Ramos (cell line): ENCODE data around the gene LOXL4.
"Not testable (repeated sequence)": the region's sequence is repeated elsewhere in the genome, so short reads cannot be mapped to it uniquely, and the experiment has no call there.

Experiments used
- in situ Hi-C: fragments of 300-500 bp; cut with MboI; formaldehyde crosslinking; loops from one replicate; pipeline ENCODE4 v1.14.3; 2022; ENCODE audit warnings: low sequenced_read_pairs; ENCODE audit not compliant: unreplicated experiment

The LOXL4 gene

DNA sequence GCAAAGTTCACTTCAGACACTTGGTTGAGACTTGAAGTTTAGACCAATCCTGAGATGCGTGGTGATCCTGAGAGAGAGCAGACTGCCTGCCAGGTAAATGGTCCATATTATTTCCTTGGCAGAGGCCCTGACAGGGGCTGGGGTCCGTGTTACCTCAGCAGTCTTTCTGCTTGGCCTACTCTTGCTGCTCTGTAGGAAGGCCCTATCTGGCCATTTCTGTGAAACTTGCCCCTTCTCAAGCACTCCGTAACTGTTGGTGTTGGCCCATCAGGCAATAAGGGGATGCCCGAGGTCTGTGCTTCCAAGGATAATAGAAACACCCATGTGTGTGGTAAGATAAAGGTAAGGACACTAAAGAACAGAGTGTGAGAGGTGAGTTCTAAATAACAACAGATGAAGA lies 20.0 kb downstream of the LOXL4 start:
- in situ Hi-C loops = no loop called here

DNA sequence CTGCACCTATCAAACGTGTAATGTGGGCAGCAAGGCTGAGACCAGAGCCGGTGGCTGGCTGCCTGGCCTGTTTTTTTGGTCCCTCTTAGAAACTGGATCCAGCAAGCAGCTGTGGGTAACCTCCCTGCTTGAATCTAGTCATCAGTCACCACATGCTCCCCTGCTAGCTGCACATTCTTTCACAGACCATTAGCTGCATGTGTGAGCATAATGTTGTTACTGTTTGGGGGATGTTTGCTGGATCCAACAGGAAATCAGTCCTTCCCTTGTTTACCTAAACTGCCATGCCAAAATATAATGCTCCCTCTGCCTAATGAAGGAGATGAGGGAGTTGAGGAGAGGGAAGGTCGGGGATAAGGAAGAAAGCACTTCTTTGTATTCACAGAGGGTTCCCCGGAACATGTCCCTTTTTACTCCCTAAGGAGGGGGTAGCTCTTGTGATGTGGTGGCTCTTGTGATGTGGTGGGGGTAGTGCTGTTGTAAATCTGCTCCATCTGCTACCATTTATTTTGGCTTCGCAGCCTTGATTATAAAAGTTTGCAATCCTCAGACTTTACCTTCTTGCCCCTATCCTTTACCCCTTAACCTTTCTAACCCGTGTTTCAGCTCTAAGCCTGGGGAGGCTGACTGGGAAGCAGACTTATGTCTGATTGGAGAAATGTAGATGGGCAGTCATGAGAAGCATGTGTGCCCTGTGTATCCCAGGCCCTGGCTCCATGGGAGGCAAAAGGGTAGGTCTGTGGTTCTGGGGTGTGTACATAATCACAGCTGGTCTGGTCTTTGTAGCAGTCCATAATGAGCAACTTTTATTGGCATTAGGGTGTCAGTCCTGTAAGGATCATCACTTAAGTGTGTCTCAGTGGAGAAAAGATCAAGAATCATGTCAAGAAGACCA lies 20.8 kb downstream of the LOXL4 start:
- in situ Hi-C loops = no loop called here

- in situ Hi-C loops = no loop called here
Measured at GRCh38 chr10:98244586-98244985, 23.4 kb downstream of the LOXL4 start.

DNA sequence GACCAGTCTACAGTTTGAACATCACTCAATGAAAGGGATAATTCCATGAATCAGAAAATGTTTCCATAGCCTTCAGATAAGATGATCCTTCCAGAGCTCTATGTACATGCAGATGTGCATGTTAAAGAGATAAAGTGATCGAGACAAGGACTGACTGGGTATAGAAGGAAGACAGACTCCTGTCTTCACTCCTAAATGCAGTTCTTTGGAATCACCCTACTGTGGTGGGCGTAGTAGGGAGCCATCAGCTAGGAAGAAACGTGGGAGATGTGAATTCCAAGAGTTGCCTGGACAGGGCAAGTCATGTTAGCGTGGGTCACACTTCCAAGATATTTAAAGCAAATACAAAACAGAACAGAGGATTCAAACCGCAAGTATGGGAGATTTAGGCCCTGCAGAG lies 23.9 kb downstream of the LOXL4 start:
- in situ Hi-C loops = no loop called here

DNA sequence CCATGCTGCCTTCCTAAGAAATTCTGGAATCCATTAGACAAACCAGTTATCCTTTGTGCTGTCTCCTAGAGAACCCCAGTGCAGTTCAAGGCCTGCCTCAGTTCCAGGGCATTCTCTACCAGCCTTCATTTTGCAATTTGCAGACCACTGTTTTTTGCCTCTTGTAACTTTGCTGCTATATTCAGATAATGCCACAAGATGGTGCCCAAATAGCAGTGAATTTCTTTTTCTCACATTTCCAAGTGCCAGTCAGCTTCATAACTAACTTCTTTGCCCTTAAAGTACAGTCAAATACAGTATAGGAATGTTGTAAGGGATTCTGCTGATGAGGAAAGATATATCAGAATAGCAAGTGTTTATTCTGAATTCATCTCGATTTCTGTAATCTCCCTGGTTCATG lies 25.2 kb downstream of the LOXL4 start:
- in situ Hi-C loops = no loop called here

DNA sequence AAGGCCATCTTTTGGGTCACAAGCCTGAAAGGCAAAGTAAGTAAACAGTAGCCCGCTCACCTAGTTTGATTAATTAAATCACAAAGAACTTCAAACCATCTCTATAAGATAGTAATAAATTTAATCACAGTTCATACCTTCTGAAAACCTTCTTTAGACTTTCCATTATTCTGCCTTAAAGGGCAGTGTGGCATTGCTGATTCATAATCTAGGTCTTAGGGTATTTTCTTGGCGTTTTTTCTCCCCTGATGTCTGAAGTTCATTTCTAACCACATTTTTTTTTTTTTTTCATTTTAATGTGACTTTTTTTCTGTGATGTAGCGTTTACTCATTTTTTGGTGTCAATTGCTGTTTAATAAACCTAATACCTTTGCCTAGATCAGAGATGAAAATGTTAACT lies 27.5 kb downstream of the LOXL4 start:
- in situ Hi-C loops = no loop called here

- in situ Hi-C loops = no loop called here
Measured at GRCh38 chr10:98238391-98238790, 29.6 kb downstream of the LOXL4 start.

DNA sequence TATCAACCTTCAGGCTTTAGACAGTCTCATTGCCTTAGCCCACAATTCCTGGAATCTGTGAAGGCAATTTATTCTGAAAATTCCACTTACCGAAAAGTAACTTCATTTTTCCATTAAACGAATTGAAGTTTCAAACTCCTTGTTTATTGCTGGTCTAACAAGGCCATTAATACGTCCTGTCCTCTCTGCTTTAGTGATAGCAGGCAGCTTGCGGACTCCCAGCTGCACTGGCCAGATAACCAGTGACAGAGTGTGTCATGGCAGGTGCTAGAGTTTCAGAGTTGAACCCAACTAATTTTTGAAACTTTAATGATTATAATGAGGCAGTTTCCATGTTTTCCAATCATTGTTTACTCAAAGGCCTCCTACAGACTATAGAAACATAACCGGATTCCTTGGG lies 31.1 kb downstream of the LOXL4 start:
- in situ Hi-C loops = no loop called here

GRCh38 chr10:98235846-98236245 lies 32.1 kb downstream of the LOXL4 start:
- in situ Hi-C loops = no loop called here

GRCh38 chr10:98231417-98231816 lies 36.6 kb downstream of the LOXL4 start:
- in situ Hi-C loops = no loop called here

- in situ Hi-C loops = not testable (repeated sequence)
Measured at GRCh38 chr10:98228266-98228665, 39.7 kb downstream of the LOXL4 start.

- in situ Hi-C loops = not testable (repeated sequence)
Measured at GRCh38 chr10:98227713-98228112, 40.3 kb downstream of the LOXL4 start.

DNA sequence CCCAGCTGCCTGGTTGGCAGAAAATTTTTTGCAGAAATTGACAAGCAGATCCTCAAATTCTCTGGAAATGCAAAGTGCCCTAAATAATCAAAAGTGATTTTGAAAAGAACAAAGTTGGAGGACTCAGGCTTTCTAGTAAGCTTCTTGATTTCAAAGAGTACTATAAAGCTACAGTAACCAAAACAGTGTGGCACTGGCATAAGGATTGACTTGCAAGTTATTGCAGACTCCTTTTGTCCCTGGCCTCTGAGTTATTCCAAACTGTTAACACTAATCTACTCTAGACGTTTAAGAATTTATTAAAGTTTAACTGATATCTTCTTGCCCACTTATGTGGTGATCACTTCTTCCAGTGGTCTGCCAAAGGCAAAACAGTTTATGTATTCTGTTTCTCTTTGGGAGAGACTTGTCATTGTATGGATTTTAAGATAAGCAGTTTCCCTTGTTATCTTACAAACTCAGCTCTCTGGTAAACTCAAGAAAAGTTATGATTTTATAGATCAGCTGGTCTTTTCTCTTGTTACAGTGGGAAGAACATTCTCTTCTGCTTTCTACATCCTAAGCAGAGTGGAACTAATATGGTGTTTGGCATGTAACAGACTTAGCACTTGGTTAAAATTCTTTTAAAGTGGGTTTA lies 41.4 kb downstream of the LOXL4 start:
- in situ Hi-C loops = no loop called here

- in situ Hi-C loops = no loop called here
Measured at GRCh38 chr10:98224996-98225395, 43.0 kb downstream of the LOXL4 start.

- in situ Hi-C loops = no loop called here
Measured at GRCh38 chr10:98224509-98224908, 43.5 kb downstream of the LOXL4 start.

DNA sequence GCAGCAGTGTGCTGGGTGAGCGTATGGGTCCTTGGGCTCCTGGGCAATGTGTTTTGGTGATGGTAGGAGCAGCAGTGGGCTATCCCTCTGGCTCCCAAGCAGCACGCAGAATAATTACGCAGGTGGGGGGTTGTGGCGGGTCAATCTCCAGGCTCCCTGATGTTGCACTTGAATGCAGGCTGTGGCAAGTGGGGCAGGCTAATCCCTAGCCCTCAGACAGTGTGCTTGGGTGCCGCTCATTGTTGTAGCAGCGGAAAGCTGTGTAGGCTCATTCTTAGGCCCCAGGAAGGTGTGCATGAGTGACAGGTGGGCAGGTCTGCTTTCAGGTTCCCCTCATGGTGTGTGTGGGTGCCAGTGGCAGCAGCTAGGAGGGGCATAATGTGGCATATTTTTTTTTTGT lies 44.1 kb downstream of the LOXL4 start:
- in situ Hi-C loops = no loop called here

GRCh38 chr10:98217801-98218200 lies 50.2 kb downstream of the LOXL4 start:
- in situ Hi-C loops = no loop called here

GRCh38 chr10:98215373-98215772 lies 52.6 kb downstream of the LOXL4 start:
- in situ Hi-C loops = no loop called here

DNA sequence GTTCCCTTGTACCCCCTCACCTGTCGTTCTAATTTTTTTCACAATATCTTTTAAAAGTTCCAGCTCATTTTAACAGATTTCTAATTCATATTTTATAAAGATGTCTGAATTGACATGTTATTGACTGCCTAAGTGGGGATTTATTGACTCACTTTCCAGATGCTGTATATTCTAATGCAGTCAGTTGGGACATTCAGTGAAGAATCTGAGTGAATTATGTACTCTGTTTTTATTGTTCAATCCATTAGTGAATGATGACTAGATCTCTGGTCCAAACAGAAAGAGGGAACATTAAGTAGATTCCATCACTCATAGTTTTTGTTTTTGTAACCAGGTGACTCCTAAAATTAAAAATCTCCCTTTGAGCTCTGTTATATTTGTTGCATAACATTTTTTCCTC lies 54.3 kb downstream of the LOXL4 start:
- in situ Hi-C loops = no loop called here

- in situ Hi-C loops = no loop called here
Measured at GRCh38 chr10:98212196-98212595, 55.8 kb downstream of the LOXL4 start.

DNA sequence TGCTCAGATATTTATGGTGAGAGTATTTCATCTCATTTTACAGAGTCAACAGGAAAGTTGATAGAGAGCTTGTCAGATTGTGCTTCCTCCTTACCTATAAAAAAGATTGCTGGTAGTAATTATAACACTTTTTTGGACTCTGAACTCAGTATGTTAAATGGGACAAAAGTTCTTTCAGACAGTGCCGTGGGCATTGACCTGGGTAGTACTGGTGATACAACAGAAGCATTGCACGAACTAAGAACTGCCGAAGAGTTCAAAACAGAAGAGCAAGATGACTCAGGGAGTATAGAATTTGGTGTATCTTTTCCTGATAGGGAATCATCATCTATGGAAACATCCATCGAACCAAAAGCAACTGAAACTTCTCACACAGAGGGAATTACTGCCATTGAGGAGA lies 58.6 kb downstream of the LOXL4 start:
- in situ Hi-C loops = no loop called here

DNA sequence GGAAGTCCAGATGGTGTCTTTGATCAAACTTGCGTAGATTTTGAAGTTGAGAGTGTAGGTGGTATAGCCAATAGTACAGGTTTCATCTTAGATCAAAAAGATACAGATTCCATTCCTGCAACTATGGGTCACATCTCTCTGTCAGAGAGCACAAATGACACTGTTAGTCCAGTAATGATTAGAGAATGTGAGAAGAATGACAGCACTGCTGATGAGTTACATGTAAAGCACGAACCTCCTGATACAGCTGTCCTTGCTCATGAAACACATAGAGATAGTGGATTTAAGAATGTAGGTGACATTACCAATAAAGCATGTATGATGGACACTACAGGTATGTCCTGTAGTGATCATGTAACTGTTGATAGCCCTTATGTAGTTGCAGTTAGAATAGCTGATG lies 59.1 kb downstream of the LOXL4 start:
- in situ Hi-C loops = no loop called here
